ENCODE results near the gene OMG.
"Not testable (repeated sequence)": the region's sequence is repeated elsewhere in the genome, so short reads cannot be mapped to it uniquely, and the experiment has no call there.

OMG gene

DNA sequence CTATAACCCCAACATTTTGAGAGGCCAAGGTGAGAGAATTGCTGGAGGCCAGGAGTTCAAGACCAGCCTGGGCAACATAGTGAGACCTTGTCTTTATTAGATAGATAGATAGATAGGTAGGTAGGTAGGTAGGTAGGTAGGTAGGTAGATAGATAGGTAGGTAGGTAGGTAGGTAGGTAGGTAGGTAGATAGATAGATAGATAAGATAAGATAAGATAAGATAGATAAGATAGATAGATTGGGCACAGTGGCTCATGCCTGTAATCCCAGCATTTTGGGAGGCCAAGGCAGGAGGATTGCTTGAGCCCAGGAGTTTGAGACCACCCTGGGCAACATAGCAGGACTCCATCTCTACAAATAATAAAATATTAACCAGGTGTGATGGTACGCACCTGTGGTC is 34.1 kb downstream of the OMG start:
- DNase-seq (ENCODE audit: low read depth), result not testable (repeated sequence)

DNA sequence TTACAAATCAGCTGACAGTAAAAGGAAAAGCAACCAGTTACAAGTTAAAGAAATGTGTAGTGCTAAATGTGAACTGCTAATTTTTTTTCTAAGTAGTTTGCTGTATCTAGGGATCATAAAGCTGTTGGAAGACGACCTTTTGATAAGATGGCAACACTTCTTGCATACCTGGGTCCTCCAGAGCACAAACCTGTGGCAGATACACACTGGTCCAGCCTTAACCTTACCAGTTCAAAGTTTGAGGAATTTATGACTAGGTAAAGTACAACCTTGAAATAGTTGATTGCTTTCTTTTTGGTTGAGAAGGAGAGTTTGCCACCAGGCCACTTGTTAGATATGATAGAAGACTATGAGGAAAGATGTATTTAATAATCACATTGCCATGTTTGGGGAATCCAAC is 35.4 kb downstream of the OMG start:
- DNase-seq (ENCODE audit: low read depth), result no peak

DNA sequence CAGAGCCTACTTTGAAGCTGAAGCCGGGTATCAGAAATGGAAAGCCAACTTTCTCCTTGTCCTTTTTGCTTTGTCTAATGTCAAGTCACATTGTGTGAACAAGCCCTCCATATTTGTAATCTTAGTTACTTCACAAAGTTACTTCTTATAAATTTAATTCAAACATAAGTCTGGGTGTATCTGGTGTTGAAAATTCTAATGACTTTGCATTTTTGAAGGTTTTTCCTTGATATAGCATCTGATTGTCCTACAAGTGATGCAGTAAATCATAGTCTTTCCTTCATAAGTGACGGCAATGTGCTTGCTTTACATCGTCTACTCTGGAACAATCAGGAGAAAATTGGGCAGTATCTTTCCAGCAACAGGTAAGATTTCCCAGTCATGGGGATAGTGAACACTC is 36.9 kb downstream of the OMG start:
- DNase-seq (ENCODE audit: low read depth), result no peak

GRCh38 chr17:31256936-31257335 is 40.1 kb downstream of the OMG start:
- no peak for DNase-seq (ENCODE audit: low read depth)

- DNase-seq (ENCODE audit: low read depth), result no peak
These were observed 42.4 kb downstream of the OMG start for GRCh38 chr17:31254654-31255053.

GRCh38 chr17:31252741-31253140 is 44.3 kb downstream of the OMG start:
- no peak for DNase-seq (ENCODE audit: low read depth)

DNA sequence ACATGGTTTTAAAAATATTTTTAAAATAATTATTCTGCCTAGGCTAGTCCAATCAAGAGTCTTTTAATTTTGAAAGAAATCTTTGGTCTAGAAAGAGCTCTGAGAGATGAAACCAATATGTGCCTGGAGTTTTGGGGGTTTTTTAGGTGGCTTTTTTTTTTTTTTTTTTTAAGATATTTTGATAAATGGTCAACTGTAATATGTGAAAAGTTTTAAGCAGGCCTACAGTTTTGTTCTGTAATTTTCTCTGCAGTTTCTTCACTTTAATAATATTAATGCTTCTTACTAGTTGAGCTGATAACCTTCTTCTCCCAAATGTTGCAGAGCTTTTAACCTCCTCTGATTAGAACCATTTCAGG is 45.1 kb downstream of the OMG start:
- no peak for DNase-seq (ENCODE audit: low read depth)

GRCh38 chr17:31251105-31251969 is 45.7 kb downstream of the OMG start:
- DNase-seq (ENCODE audit: low read depth), result no peak

GRCh38 chr17:31250229-31250628 is 46.8 kb downstream of the OMG start:
- DNase-seq (ENCODE audit: low read depth), result no peak

DNA sequence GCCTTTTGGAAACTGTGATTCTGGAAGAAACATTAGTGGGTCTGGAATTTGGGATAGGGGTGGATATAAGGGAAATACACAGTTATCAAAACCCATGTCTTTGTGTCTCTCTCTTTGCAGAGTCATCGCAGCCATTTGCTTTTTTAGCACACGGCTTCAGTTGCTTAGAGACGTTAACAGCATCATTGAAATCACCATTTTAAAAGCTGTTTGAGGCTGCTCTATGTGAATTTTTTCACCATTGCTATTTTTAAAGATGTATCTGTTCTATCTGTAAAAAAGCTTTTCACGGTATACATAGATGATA is 47.3 kb downstream of the OMG start:
- DNase-seq (ENCODE audit: low read depth), result no peak

DNA sequence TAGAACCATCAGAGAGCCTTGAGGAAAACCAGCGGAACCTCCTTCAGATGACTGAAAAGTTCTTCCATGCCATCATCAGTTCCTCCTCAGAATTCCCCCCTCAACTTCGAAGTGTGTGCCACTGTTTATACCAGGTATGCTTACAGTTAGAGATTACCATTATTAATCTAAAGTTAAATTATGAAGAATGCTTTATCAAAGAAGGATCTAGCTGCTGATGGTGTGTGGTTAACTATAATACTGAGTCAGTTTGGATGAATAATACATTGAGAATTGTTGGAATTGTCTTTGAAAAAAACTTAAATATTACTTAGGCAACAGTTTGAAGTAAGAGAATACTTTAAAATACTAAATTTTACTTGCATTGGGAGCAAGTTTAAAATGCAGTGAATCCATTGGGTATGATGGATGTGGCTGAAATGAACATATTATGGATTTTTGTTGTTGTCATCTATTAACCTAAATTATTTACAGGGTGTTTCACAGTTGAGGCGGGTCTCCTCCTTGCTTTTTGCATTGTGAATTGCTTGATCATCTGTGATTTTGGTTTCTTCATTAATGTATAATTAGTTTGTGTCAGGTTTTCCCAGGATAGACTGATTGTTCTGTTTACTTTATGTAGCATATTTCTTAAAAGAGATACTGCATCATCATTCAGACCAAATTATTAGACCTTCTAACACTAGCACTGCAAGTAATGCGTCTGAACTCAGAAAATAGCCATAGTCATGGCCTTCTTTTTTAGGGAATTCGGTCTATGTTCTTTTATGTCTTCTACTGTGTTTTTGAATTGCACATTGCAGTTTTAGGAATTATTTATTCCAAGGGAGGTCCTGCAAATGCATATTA is 47.8 kb downstream of the OMG start:
- no peak for DNase-seq (ENCODE audit: low read depth)
